ENCODE data around the gene SMC5. TPM values are rescaled to one million over a fixed set of nuclear protein-coding genes. Genes with fewer than 3 reads are reported as not detected.
"Not testable (repeated sequence)": the region's sequence is repeated elsewhere in the genome, so short reads cannot be mapped to it uniquely, and the experiment has no call there.

The SMC5 gene
- total RNA-seq, 1 donor from 2014 or later = 49.3 TPM

- ATAC-seq (ENCODE audit: low read depth) = no peak
- no peaks in the 10 kb centered on the region for H3K36me3 Mint-ChIP-seq (ENCODE audit: low read depth)
- POLR2A ChIA-PET = no interaction called here
- H3K27me3 Mint-ChIP-seq = peaks cover 4% of the 10 kb centered on the region
- no peaks in the 10 kb centered on the region for H3K9me3 Mint-ChIP-seq
- no peaks in the 10 kb centered on the region for H3K4me1 Mint-ChIP-seq
- CTCF ChIA-PET = no interaction called here
- no peak overlapping the region for H3K27ac Mint-ChIP-seq
- no peak for TF ChIP-seq CTCF (IDR thresholded peaks at IDR 0.05)
- DNase-seq = no peak
- intact Hi-C loops (cut with micrococcal nuclease) = no loop called here
- H3K4me3 Mint-ChIP-seq = no peak overlapping the region
Observed at GRCh38 chr9:70228118-70228517, 30.7 kb upstream of the SMC5 start.

GRCh38 chr9:70228611-70229010 lies 30.2 kb upstream of the SMC5 start:
- ATAC-seq (ENCODE audit: low read depth) (no peak), DNase-seq (no peak)
- TF ChIP-seq CTCF (IDR thresholded peaks at IDR 0.05) = no peak
- Mint-ChIP-seq H3K4me1 (no peaks in the 10 kb centered on the region), H3K4me3 (no peak overlapping the region), H3K27ac (no peak overlapping the region), H3K9me3 (no peaks in the 10 kb centered on the region), H3K36me3 (ENCODE audit: low read depth) (no peaks in the 10 kb centered on the region), H3K27me3 (peaks cover 4% of the 10 kb centered on the region)
- CTCF ChIA-PET = no interaction called here
- intact Hi-C loops (cut with micrococcal nuclease) = no loop called here
- POLR2A ChIA-PET = no interaction called here

GRCh38 chr9:70229026-70229425 lies 29.8 kb upstream of the SMC5 start:
- no peak overlapping the region for H3K27ac Mint-ChIP-seq
- DNase-seq = no peak
- no peaks in the 10 kb centered on the region for H3K4me1 Mint-ChIP-seq
- H3K9me3 Mint-ChIP-seq = no peaks in the 10 kb centered on the region
- ATAC-seq (ENCODE audit: low read depth) = no peak
- H3K36me3 Mint-ChIP-seq (ENCODE audit: low read depth) = no peaks in the 10 kb centered on the region
- H3K27me3 Mint-ChIP-seq = peaks cover 4% of the 10 kb centered on the region
- no peak for TF ChIP-seq CTCF (IDR thresholded peaks at IDR 0.05)
- POLR2A ChIA-PET = no interaction called here
- CTCF ChIA-PET = no interaction called here
- no peak overlapping the region for H3K4me3 Mint-ChIP-seq
- intact Hi-C loops (cut with micrococcal nuclease) = no loop called here

GRCh38 chr9:70229579-70229978 lies 29.2 kb upstream of the SMC5 start:
- TF ChIP-seq CTCF (IDR thresholded peaks at IDR 0.05) = no peak
- DNase-seq (no peak), ATAC-seq (ENCODE audit: low read depth) (no peak)
- Mint-ChIP-seq H3K4me1 (no peaks in the 10 kb centered on the region), H3K36me3 (ENCODE audit: low read depth) (no peaks in the 10 kb centered on the region), H3K27ac (no peak overlapping the region), H3K9me3 (no peaks in the 10 kb centered on the region), H3K4me3 (no peak overlapping the region), H3K27me3 (peaks cover 4% of the 10 kb centered on the region)
- CTCF ChIA-PET = no interaction called here
- POLR2A ChIA-PET = no interaction called here
- intact Hi-C loops (cut with micrococcal nuclease) = no loop called here

- Mint-ChIP-seq H3K36me3 (ENCODE audit: low read depth) (no peaks in the 10 kb centered on the region), H3K4me3 (no peak overlapping the region), H3K4me1 (no peaks in the 10 kb centered on the region), H3K9me3 (no peaks in the 10 kb centered on the region), H3K27ac (no peak overlapping the region), H3K27me3 (peaks cover 7% of the 10 kb centered on the region)
- no peak for TF ChIP-seq CTCF (IDR thresholded peaks at IDR 0.05)
- ATAC-seq (ENCODE audit: low read depth) (no peak), DNase-seq (no peak)
- ChIA-PET POLR2A (no interaction called here), CTCF (no interaction called here)
- intact Hi-C loops (cut with micrococcal nuclease) = no loop called here
Observed at GRCh38 chr9:70232476-70232875, 26.3 kb upstream of the SMC5 start.

- POLR2A ChIA-PET; H3K9me3 Mint-ChIP-seq; H3K27me3 Mint-ChIP-seq; H3K27ac Mint-ChIP-seq; intact Hi-C loops (cut with micrococcal nuclease); CTCF ChIA-PET; ATAC-seq (ENCODE audit: low read depth); DNase-seq; H3K4me3 Mint-ChIP-seq; H3K36me3 Mint-ChIP-seq (ENCODE audit: low read depth); H3K4me1 Mint-ChIP-seq: not testable (repeated sequence)
Observed at GRCh38 chr9:70234208-70234607, 24.6 kb upstream of the SMC5 start.

- ATAC-seq (ENCODE audit: low read depth); CTCF ChIA-PET; H3K27ac Mint-ChIP-seq; H3K36me3 Mint-ChIP-seq (ENCODE audit: low read depth); intact Hi-C loops (cut with micrococcal nuclease); H3K9me3 Mint-ChIP-seq; DNase-seq; H3K4me1 Mint-ChIP-seq; POLR2A ChIA-PET; H3K4me3 Mint-ChIP-seq: not testable (repeated sequence)
- peaks cover 20% of the 10 kb centered on the region for H3K27me3 Mint-ChIP-seq
Observed at GRCh38 chr9:70245952-70246351, 12.8 kb upstream of the SMC5 start.

All from activated B cell treated with CpG ODN at 0.5 μM for 24 hours (primary cell).